GM21576 (cell line): ENCODE results near the gene MRAP2.
"Not testable (repeated sequence)": the region's sequence is repeated elsewhere in the genome, so short reads cannot be mapped to it uniquely, and the experiment has no call there.

Source experiments
- ATAC-seq: cut with Tn5 transposase; IDR thresholded peaks from one replicate; pipeline ENCODE4 v1.9.1; 2021; ENCODE audit warnings: mild to moderate bottlenecking, moderate library complexity; ENCODE audit not compliant: unreplicated experiment

Gene MRAP2

DNA sequence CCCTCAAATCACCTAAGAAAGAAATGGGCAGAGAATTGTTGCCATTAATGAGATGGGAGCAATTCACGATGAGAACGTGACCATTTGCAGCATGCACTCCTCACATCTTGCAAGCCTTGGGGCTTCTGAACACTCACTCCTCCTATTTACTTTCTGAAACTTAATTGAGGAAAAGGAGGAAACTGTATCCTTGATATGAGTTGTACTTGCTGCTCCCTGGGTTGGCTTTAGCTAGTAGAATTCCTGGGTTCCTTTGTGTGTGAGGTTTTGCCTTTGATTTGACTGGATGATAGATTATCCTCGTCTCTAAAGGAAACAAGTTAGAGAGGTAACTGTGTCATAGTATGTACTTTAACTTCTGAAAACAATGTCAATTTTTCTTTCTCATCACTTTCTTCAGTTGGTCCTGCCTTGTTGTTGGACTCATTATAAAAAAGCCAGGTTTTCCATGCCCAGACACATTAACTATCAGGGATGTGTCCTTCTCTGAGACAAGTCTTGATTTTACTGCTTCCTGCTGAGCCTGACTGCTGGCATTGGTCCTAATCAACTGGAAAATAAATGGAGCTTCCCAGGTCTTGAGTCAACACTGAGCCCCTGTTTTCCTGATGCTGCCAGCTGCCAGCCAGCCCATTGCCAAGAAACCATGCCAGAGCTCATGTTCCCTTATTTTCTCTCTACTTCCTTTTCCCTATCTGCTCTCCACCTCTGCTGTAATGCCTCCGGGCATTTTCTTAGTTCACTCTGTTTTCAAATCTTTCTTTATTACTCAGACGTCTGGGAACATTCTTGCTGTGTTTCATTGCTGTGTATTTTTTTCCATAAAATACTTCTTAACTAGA is 6.0 kb upstream of the MRAP2 start:
- ATAC-seq: no peak

DNA sequence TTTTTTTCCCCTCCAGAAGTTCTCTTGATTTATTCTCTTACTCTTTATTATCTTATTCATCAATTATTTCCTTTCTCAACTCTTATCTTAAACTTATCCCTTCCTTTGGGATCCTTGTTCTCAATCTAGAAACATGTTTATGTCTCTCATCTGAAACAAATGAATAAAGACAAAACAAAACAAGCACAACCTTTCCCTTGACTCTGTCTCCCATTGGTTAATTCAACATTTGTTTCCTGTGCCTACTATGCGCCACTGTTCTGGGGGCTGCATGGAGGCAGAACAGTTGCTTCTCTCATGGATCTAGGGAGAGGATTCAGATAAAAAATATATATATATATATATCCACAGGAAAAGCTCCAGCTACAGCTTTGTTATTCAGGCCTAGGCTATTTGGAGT is 5.2 kb upstream of the MRAP2 start:
- no peak for ATAC-seq

GRCh38 chr6:84032000-84032399 is 1.6 kb upstream of the MRAP2 start:
- not testable (repeated sequence) for ATAC-seq

DNA sequence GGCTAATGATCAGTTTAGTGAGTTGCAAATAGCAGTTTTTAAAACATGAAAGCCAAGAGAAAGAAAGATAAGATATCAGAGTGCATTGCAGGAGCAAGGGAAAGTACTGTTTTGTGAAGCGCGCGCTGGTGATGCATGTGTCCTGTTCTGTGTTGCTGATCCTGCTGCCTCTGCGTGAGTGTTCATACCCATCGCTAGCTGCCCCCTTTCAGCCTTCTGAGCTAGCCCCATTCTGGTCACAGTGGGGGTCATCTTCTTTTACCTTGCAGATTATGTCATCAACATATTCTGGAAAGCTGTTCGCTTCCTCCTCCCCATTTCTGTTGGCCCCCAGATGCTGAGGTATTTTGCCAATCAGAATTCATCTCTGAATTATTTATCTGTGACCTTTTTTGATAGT is 1.9 kb downstream of the MRAP2 start:
- no peak for ATAC-seq

- no peak for ATAC-seq
Observed at GRCh38 chr6:84037425-84038089, 4.0 kb downstream of the MRAP2 start.

- ATAC-seq: no peak
Observed at GRCh38 chr6:84042603-84043002, 9.0 kb downstream of the MRAP2 start.

DNA sequence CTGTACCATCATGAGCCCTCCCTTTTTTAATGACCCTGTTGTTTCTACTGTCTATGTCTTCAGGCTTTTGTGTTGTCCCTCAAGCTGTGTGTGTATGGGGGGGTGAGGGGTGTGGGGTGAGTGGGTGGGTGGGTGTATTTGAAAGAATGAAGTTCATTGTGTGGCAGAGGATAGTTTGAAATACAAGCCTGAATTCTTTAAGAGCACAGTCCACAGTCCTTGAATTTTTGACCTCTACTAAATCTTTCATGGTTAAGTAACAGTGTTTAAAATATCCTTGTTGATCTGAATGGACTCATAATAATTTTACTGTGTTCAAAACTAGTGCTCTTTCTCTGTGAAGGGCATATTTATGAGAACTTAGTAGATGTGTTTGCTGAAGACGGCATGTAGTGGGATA is 10.0 kb downstream of the MRAP2 start:
- ATAC-seq: no peak

GRCh38 chr6:84046755-84047154 is 13.2 kb downstream of the MRAP2 start:
- no peak for ATAC-seq

- no peak for ATAC-seq
Observed at GRCh38 chr6:84048588-84048987, 15.0 kb downstream of the MRAP2 start.

GRCh38 chr6:84050408-84050807 is 16.8 kb downstream of the MRAP2 start:
- ATAC-seq: no peak

DNA sequence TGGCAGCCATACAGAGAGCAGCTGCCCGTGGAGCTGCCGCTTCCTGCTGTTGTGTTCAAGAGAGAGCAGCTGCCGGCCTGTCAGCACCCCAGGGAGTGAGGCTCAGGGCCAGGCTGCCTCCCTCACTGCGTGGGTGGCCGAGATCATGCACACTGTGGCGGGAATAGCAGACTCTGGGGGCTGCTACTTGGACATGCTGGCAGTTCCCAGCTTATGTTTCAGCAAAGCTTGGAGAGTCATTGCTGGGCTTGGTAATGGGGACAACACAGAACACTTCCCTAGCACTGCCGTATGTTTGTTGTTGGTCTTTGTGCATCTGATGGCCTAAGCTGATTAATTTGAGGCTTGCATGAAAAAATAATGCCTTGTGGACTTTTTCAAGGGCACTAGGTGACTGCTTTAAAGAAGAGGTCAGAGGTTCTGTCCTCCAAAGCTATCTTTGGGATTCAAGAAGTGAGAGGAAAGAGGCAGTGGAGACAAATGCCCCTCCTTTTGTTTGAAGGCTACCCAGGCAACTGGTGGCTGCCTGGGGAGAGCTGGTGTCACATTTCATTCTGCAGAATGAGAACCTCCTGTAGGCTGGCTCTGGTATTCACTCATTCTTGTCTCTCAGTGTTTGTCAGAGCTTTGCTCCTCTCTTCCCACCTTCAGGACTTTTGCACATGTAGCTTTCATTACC is 18.8 kb downstream of the MRAP2 start:
- no peak for ATAC-seq

DNA sequence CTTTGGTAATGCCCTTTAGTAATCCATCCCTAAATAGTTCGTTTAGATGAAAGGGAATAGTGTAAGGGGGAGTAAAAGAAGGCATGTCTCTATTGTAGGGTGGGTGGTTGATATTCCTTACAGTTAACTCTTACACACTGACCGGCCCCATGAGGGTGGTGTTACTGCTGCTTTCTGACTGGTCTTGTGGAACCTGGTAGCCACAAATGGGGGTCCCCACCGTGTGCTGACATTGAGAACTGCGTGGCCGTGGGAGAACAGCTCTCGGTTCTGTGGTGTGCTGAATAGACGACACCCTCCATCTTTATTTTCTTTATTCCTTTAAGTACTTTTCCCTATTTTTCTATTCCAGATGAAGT is 19.3 kb downstream of the MRAP2 start:
- ATAC-seq: no peak

GRCh38 chr6:84055647-84056046 is 22.1 kb downstream of the MRAP2 start:
- ATAC-seq: no peak

DNA sequence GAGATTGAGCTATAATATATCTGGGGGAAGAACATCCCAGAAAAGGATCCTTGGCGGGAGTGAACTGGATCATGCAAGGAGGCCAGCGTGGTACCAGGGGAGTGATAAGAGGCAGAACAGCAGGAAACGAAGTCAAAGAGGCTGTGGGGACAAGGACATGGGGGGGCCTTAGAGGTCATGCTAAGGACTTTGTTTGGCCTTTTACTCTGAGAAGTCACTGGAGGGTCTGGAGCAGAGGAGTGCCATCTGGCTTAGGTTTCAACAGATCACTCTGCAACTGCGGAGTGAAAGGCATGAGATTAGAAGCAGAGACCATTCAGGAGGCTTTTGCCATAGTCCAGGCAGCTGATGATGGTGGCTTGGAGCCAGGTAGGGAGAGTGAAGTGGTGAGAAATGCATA is 24.3 kb downstream of the MRAP2 start:
- no peak for ATAC-seq

- ATAC-seq: no peak
Observed at GRCh38 chr6:84059082-84059481, 25.5 kb downstream of the MRAP2 start.

DNA sequence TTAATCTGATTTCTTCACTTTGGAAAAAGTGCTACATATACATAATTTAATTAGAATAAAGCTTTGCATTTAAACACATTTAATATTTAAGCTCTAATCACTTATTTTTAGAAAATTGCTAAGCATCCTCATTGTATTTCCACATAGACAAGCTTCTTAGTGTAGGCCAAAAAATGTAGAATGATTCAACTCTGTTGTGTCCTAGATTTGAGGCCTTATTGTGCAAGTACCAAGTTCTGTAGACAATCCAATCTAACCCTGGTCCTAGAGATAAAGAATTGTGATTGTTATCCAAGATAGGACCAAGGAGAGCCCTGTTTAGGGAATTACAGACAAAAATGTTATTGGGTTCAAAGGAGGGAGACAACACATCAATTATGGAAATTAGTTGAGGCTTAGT is 27.6 kb downstream of the MRAP2 start:
- ATAC-seq: no peak

- no peak for ATAC-seq
Observed at GRCh38 chr6:84061613-84062398, 28.2 kb downstream of the MRAP2 start.

GRCh38 chr6:84062519-84063154 is 29.1 kb downstream of the MRAP2 start:
- ATAC-seq: no peak

GRCh38 chr6:84065693-84066290 is 32.2 kb downstream of the MRAP2 start:
- ATAC-seq: no peak

DNA sequence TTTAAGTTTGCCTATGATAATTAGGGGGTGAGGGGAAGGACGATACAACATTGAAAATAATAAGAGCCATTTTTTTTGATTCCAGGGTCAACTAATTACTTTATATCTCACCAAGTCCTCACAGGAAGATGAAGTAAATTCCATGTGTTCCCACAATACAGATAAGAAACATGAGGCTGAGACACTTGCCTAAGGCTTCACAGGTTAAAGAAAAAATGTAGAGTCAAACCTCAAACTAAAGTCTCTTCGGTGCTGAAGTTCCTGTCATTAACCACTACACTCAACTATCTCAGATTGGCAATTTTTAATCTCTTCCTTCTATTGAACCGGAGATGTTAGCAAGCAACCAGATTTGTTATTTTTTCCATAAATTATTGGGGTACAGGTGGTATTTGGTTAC is 33.0 kb downstream of the MRAP2 start:
- no peak for ATAC-seq
